PFSK-1 (cell line): Measurements from ENCODE around the gene ZNF230.

Source experiments
- FOXP2 ChIP-seq: optimal IDR thresholded peaks from 2 replicates; pipeline ENCODE3; 2011; ENCODE audit warnings: borderline replicate concordance, control low read depth, inconsistent platforms; ENCODE audit not compliant: insufficient read depth; ENCODE audit errors: extremely low read length, extremely low read depth
- POLR2AphosphoS5 ChIP-seq: IDR thresholded peaks from 2 replicates; pipeline ENCODE4 v1.6.1; 2012; ENCODE audit warnings: low read depth, mild to moderate bottlenecking, control low read depth, low read length, moderate library complexity
- REST ChIP-seq, 2 experiments: IDR thresholded peaks; 2 replicates each; pipeline versions ENCODE4 v1.6.1 to v1.8.0; 2011 to 2012; ENCODE audit warnings: low read depth in 2 of 2, low read length in 2 of 2, control low read depth in 1 of 2, inconsistent platforms in 1 of 2, mild to moderate bottlenecking in 1 of 2, moderate library complexity in 1 of 2; ENCODE audit not compliant: insufficient read depth in 1 of 2
- SIN3A ChIP-seq: IDR thresholded peaks from 2 replicates; pipeline ENCODE4 v1.6.1; 2012; ENCODE audit warnings: mild to moderate bottlenecking, low read length, moderate library complexity, borderline replicate concordance; ENCODE audit not compliant: insufficient read depth
- TAF1 ChIP-seq: IDR thresholded peaks from 2 replicates; pipeline ENCODE4 v1.6.1; 2012; ENCODE audit warnings: low read length, control low read depth, borderline replicate concordance; ENCODE audit not compliant: insufficient read depth

ZNF230 gene

GRCh38 chr19:44050740-44051649 is 48.2 kb downstream of the ZNF230 start:
- TF ChIP-seq SIN3A: no peak
- no peak for TF ChIP-seq REST (IDR thresholded peaks at IDR 0.05; ENCODE audit: insufficient read depth in 1 of 2, low read depth in 2 of 2, low read length in 2 of 2)
- no peak for TF ChIP-seq POLR2AphosphoS5
- no peak for TF ChIP-seq FOXP2
- TF ChIP-seq TAF1: no peak

- TF ChIP-seq SIN3A (no peak), POLR2AphosphoS5 (peak; percentile 76; the same call in 1 of the 2 replicates), REST (IDR thresholded peaks at IDR 0.05; ENCODE audit: insufficient read depth in 1 of 2, low read depth in 2 of 2, low read length in 2 of 2) (no peak)
Observed at GRCh38 chr19:44051650-44052402, 49.1 kb downstream of the ZNF230 start, which contains the start of gene ZNF223. ZNF223 (plus strand) TSS chr19:44052036; CDS start chr19:44055177, 3,141 bp downstream.

GRCh38 chr19:44055870-44056269 is 53.1 kb downstream of the ZNF230 start:
- TF ChIP-seq FOXP2 (no peak), REST (IDR thresholded peaks at IDR 0.05; ENCODE audit: insufficient read depth in 1 of 2, low read depth in 2 of 2, low read length in 2 of 2) (no peak), POLR2AphosphoS5 (no peak), TAF1 (no peak), SIN3A (no peak)

DNA sequence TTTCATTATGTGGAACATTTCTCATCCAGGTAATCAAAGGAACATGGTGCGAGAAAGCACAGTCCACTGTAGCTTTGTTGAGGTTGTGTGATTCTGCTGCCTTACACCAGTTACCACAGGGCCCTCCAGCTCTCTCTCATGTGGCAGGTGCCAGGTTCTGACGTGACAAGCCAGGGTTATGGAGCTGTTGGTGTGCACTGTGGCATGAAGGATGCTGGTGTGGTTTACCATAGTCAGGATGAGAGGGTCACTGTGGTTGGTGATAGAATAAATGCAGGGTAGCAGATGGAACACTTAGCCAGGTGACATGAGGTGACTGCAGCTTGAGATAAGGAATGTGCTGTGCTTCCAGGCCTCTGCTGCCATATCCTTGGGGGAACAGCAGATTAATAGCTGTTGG is 56.5 kb downstream of the ZNF230 start:
- TF ChIP-seq TAF1 (no peak), SIN3A (no peak), REST (IDR thresholded peaks at IDR 0.05; ENCODE audit: insufficient read depth in 1 of 2, low read depth in 2 of 2, low read length in 2 of 2) (no peak), FOXP2 (no peak), POLR2AphosphoS5 (no peak)
